Measurements from ENCODE around the gene TMEM14C. TPM values are rescaled to one million over a fixed set of nuclear protein-coding genes. Genes with fewer than 3 reads are reported as not detected.

The TMEM14C gene
- total and polyA plus RNA-seq, 2 donors (not counting 3 experiments of a cell fraction or from before 2014, with no cell fraction given), result 89.3 to 146 TPM

DNA sequence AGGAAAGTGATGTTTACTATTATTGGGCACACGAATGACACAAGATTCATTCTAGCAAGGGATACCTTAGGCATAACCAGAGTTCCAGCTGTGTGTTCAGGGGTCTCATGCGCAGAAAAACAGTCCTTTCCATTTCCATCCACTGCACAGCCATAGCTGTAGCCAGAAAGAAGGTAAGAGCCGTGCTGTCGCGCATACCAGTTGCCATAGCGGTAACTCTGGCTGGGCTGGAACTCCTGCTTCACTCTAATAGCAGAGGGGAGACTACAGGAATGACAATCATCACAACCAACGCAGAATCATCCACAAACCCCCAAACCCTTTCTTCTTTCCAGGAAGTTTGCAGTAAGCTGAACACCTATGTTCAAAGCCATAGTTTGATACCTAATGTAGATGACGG, 36.0 kb upstream of the TMEM14C start:
- DNase-seq (ENCODE audit: low read depth, low spot score) (no peak), FAIRE-seq (no peak)
- Histone ChIP-seq H4K20me1 (replicated peaks; ENCODE audit: control insufficient read depth, extremely low read depth, insufficient read depth, low read length) (no peaks in the 10 kb centered on the region), H3K4me2 (ENCODE audit: insufficient read depth, low read length) (no peak overlapping the region), H3K36me3 (ENCODE audit: control insufficient read depth in 2 of 2, extremely low read depth in 1 of 2, insufficient read depth in 2 of 2, low read length in 2 of 2) (no peaks in the 10 kb centered on the region), H3K9me1 (replicated peaks; ENCODE audit: control insufficient read depth, extremely low read depth, insufficient read depth, low read length) (no peaks in the 10 kb centered on the region), H3K9ac (replicated peaks; ENCODE audit: extremely low read depth, insufficient read depth, low read length) (no peak overlapping the region), H3K9me3 (replicated peaks; ENCODE audit: control insufficient read depth, insufficient read depth, low read length) (no peaks in the 10 kb centered on the region), H3K4me1 (ENCODE audit: control insufficient read depth, extremely low read depth, insufficient read depth, low read length) (no peaks in the 10 kb centered on the region), H3K4me3 (replicated peaks in 1 of 3; ENCODE audit: insufficient read depth in 1 of 3, low read depth in 1 of 3, low read length in 3 of 3) (no peak overlapping the region), H3K79me2 (ENCODE audit: control insufficient read depth, insufficient read depth, low read length) (no peaks in the 10 kb centered on the region), H3K27ac (ENCODE audit: insufficient read depth, low read depth, low read length) (no peak overlapping the region), H3K27me3 (ENCODE audit: control insufficient read depth in 2 of 2, insufficient read depth in 2 of 2, low read length in 2 of 2) (peaks cover 6 to 22% of the 10 kb centered on the region in 2 experiments), H2AFZ (ENCODE audit: low read depth, low read length) (no peak overlapping the region)
- TF ChIP-seq POLR2AphosphoS5 (IDR thresholded peaks at IDR 0.05; ENCODE audit: insufficient read depth, low read depth, low read length), result no peak
- TF ChIP-seq, protein P1, sequence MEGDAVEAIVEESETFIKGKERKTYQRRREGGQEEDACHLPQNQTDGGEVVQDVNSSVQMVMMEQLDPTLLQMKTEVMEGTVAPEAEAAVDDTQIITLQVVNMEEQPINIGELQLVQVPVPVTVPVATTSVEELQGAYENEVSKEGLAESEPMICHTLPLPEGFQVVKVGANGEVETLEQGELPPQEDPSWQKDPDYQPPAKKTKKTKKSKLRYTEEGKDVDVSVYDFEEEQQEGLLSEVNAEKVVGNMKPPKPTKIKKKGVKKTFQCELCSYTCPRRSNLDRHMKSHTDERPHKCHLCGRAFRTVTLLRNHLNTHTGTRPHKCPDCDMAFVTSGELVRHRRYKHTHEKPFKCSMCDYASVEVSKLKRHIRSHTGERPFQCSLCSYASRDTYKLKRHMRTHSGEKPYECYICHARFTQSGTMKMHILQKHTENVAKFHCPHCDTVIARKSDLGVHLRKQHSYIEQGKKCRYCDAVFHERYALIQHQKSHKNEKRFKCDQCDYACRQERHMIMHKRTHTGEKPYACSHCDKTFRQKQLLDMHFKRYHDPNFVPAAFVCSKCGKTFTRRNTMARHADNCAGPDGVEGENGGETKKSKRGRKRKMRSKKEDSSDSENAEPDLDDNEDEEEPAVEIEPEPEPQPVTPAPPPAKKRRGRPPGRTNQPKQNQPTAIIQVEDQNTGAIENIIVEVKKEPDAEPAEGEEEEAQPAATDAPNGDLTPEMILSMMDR (IDR thresholded peaks at IDR 0.05; ENCODE audit: extremely low read depth in 1 of 2, insufficient read depth in 1 of 2, low read depth in 1 of 2, low read length in 2 of 2), result no peak
- TF ChIP-seq JUN (IDR thresholded peaks at IDR 0.05; ENCODE audit: borderline replicate concordance, insufficient read depth, insufficient read length, low read depth), result no peak
- TF ChIP-seq GATA2 (IDR thresholded peaks at IDR 0.05; ENCODE audit: insufficient read depth, insufficient read length, low read depth, low read length), result no peak
- no peak for TF ChIP-seq POLR2A (IDR thresholded peaks at IDR 0.05; ENCODE audit: low read depth, low read length)
- TF ChIP-seq, protein P2, sequence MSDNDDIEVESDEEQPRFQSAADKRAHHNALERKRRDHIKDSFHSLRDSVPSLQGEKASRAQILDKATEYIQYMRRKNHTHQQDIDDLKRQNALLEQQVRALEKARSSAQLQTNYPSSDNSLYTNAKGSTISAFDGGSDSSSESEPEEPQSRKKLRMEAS (IDR thresholded peaks at IDR 0.05; ENCODE audit: insufficient read depth, insufficient read length), result no peak
- TF ChIP-seq FOS (IDR thresholded peaks at IDR 0.05; ENCODE audit: borderline replicate concordance, insufficient read depth, low read length), result no peak
- no peak for TF ChIP-seq EZH2 (IDR thresholded peaks at IDR 0.05; ENCODE audit: borderline replicate concordance, low read depth, low read length, severe bottlenecking)
- dilution Hi-C loops (cut with MboI; ENCODE audit: extremely low pct_ligation_motif_present, low sequenced_read_pairs) (no loop called here), intact Hi-C loops (cut with micrococcal nuclease) (no loop called here)
- no TSS peak for BruUV-seq (replicated peaks)
- CTCF ChIA-PET, result interaction anchor here (0.8 to 1.1 kb wide), 2 partner anchors 8 to 212 kb away, joined by 3 read pairs; partner anchors contain the start of gene PAK1IP1
- POLR2A ChIA-PET, result no interaction called here

All from endothelial cell of umbilical vein (primary cell).